ENCODE data around the gene TSPOAP1. TPM values are rescaled to one million over a fixed set of nuclear protein-coding genes. Genes with fewer than 3 reads are reported as not detected.
A peak's percentile ranks its signal among the peaks of the same experiment; 100 is the strongest.

TSPOAP1 gene
- total RNA-seq, 1 donor = 0.86 TPM

GRCh38 chr17:58354541-58355216 lies 26.1 kb upstream of the TSPOAP1 start:
- DNase-seq (ENCODE audit: low read depth) = no peak
- H3K4me3 ChIP-seq (ENCODE audit: low read depth, low read length) = no peak overlapping the region
- no peak for TF ChIP-seq CTCF (IDR thresholded peaks at IDR 0.05; ENCODE audit: insufficient read depth, low read depth, low read length)

GRCh38 chr17:58353389-58353825 lies 24.8 kb upstream of the TSPOAP1 start:
- TF ChIP-seq CTCF (IDR thresholded peaks at IDR 0.05; ENCODE audit: insufficient read depth, low read depth, low read length) = no peak
- no peak for DNase-seq (ENCODE audit: low read depth)
- H3K4me3 ChIP-seq (ENCODE audit: low read depth, low read length) = no peak overlapping the region

- peak; percentile 66 for DNase-seq (ENCODE audit: low read depth)
- TF ChIP-seq CTCF (IDR thresholded peaks at IDR 0.05; ENCODE audit: insufficient read depth, low read depth, low read length) = no peak
- peak overlapping the region; percentile 100 for H3K4me3 ChIP-seq (ENCODE audit: low read depth, low read length)
Measured at GRCh38 chr17:58352596-58353388, 24.2 kb upstream of the TSPOAP1 start.

GRCh38 chr17:58351831-58352595 lies 23.4 kb upstream of the TSPOAP1 start, which contains the start of gene SUPT4H1:
Gene SUPT4H1 (minus strand): TSS chr17:58352201. CDS start chr17:58352135, 66 bp downstream.
- peak; percentile 92 for DNase-seq (ENCODE audit: low read depth)
- peak within 1 kb of the TSS; percentile 100 for H3K4me3 ChIP-seq (ENCODE audit: low read depth, low read length)
- no peak for TF ChIP-seq CTCF (IDR thresholded peaks at IDR 0.05; ENCODE audit: insufficient read depth, low read depth, low read length)

GRCh38 chr17:58351182-58351581 lies 22.6 kb upstream of the TSPOAP1 start:
- no peak for TF ChIP-seq CTCF (IDR thresholded peaks at IDR 0.05; ENCODE audit: insufficient read depth, low read depth, low read length)
- no peak for DNase-seq (ENCODE audit: low read depth)
- H3K4me3 ChIP-seq (ENCODE audit: low read depth, low read length) = peak overlapping the region; percentile 100

GRCh38 chr17:58348038-58348437 lies 19.4 kb upstream of the TSPOAP1 start:
- no peak for TF ChIP-seq CTCF (IDR thresholded peaks at IDR 0.05; ENCODE audit: insufficient read depth, low read depth, low read length)
- H3K4me3 ChIP-seq (ENCODE audit: low read depth, low read length) = no peak overlapping the region
- no peak for DNase-seq (ENCODE audit: low read depth)
